Activated B cell treated with CpG ODN at 0.5 μM for 24 hours (primary cell): Measurements from ENCODE around the gene SLC8A1. TPM values are rescaled to one million over a fixed set of nuclear protein-coding genes. Genes with fewer than 3 reads are reported as not detected.

Experiments
- ATAC-seq: fragments of 200-7000 bp; cut with Tn5 transposase; one replicate; pipeline ENCODE4 v1.10.0; 2021; ENCODE audit warnings: low read depth, mild to moderate bottlenecking, moderate library complexity
- CTCF ChIA-PET: fragments of 350-600 bp; sonication (Branson Sonifier 250); formaldehyde crosslinking; loops from one replicate; lab custom pipeline; 2021; ENCODE audit warnings: antibody characterized with exemption; lab: Charles Lee
- POLR2A ChIA-PET: fragments of 350-600 bp; sonication (Branson Sonifier 250); formaldehyde crosslinking; loops from one replicate; lab custom pipeline; 2021; ENCODE audit warnings: antibody characterized with exemption; lab: Charles Lee
- DNase-seq: peaks from one replicate; pipeline ENCODE4 v3.0.0; 2022
- H3K27ac Mint-ChIP-seq: one replicate; pipeline ENCODE4 v1.8.0; 2020; ENCODE audit warnings: mixed read lengths
- H3K27me3 Mint-ChIP-seq: one replicate; pipeline ENCODE4 v1.8.0; 2021; ENCODE audit warnings: mixed read lengths
- H3K36me3 Mint-ChIP-seq: one replicate; pipeline ENCODE4 v1.8.0; 2021; ENCODE audit warnings: low read depth, mixed read lengths
- H3K4me1 Mint-ChIP-seq: one replicate; pipeline ENCODE4 v1.8.0; 2021; ENCODE audit warnings: mixed read lengths
- H3K4me3 Mint-ChIP-seq: one replicate; pipeline ENCODE4 v1.8.0; 2020; ENCODE audit warnings: mild to moderate bottlenecking, mixed read lengths
- H3K9me3 Mint-ChIP-seq: one replicate; pipeline ENCODE4 v1.8.0; 2020; ENCODE audit warnings: mixed read lengths
- intact Hi-C: fragments of 100-400 bp; cut with micrococcal nuclease; formaldehyde crosslinking; loops from one replicate; pipeline ENCODE4 v1.15.1; 2024
- total RNA-seq: library from RNA; stranded (reverse); gene quantifications from 2 replicates; pipeline ENCODE4 v1.2.3, GENCODE V29; 2022
- TF ChIP-seq, protein P1 (sequence below): fragments of 200-600 bp; IDR thresholded peaks from one replicate; pipeline ENCODE4 v1.8.0; 2022; ENCODE audit warnings: antibody characterized with exemption, mild to moderate bottlenecking

The SLC8A1 gene
- total RNA-seq, 1 donor from 2014 or later, result 0.04 TPM

- Mint-ChIP-seq H3K4me3 (no peak overlapping the region), H3K36me3 (no peaks in the 10 kb centered on the region), H3K9me3 (no peaks in the 10 kb centered on the region), H3K4me1 (no peaks in the 10 kb centered on the region), H3K27me3 (no peaks in the 10 kb centered on the region), H3K27ac (no peak overlapping the region)
- intact Hi-C loops, result no loop called here
- POLR2A ChIA-PET, result no interaction called here
- ATAC-seq, result no peak
- CTCF ChIA-PET, result no interaction called here
- TF ChIP-seq, protein P1, sequence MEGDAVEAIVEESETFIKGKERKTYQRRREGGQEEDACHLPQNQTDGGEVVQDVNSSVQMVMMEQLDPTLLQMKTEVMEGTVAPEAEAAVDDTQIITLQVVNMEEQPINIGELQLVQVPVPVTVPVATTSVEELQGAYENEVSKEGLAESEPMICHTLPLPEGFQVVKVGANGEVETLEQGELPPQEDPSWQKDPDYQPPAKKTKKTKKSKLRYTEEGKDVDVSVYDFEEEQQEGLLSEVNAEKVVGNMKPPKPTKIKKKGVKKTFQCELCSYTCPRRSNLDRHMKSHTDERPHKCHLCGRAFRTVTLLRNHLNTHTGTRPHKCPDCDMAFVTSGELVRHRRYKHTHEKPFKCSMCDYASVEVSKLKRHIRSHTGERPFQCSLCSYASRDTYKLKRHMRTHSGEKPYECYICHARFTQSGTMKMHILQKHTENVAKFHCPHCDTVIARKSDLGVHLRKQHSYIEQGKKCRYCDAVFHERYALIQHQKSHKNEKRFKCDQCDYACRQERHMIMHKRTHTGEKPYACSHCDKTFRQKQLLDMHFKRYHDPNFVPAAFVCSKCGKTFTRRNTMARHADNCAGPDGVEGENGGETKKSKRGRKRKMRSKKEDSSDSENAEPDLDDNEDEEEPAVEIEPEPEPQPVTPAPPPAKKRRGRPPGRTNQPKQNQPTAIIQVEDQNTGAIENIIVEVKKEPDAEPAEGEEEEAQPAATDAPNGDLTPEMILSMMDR, result no peak
- DNase-seq, result no peak
Measured at GRCh38 chr2:40471866-40472265, 20.0 kb upstream of the SLC8A1 start.

GRCh38 chr2:40470822-40471813 is 19.2 kb upstream of the SLC8A1 start:
- Mint-ChIP-seq H3K27ac (no peak overlapping the region), H3K9me3 (no peaks in the 10 kb centered on the region), H3K4me3 (no peak overlapping the region), H3K36me3 (no peaks in the 10 kb centered on the region), H3K4me1 (no peaks in the 10 kb centered on the region), H3K27me3 (no peaks in the 10 kb centered on the region)
- TF ChIP-seq, protein P1, result no peak
- intact Hi-C loops, result no loop called here
- DNase-seq, result no peak
- ChIA-PET POLR2A (no interaction called here), CTCF (no interaction called here)
- ATAC-seq, result no peak

- no peak for ATAC-seq
- DNase-seq, result no peak
- intact Hi-C loops, result no loop called here
- no peaks in the 10 kb centered on the region for H3K27me3 Mint-ChIP-seq
- TF ChIP-seq, protein P1, result no peak
- H3K4me3 Mint-ChIP-seq, result no peak overlapping the region
- ChIA-PET POLR2A (no interaction called here), CTCF (no interaction called here)
- no peaks in the 10 kb centered on the region for H3K9me3 Mint-ChIP-seq
- H3K4me1 Mint-ChIP-seq, result no peaks in the 10 kb centered on the region
- H3K36me3 Mint-ChIP-seq, result no peaks in the 10 kb centered on the region
- no peak overlapping the region for H3K27ac Mint-ChIP-seq
Measured at GRCh38 chr2:40466935-40467572, 15.2 kb upstream of the SLC8A1 start.

DNA sequence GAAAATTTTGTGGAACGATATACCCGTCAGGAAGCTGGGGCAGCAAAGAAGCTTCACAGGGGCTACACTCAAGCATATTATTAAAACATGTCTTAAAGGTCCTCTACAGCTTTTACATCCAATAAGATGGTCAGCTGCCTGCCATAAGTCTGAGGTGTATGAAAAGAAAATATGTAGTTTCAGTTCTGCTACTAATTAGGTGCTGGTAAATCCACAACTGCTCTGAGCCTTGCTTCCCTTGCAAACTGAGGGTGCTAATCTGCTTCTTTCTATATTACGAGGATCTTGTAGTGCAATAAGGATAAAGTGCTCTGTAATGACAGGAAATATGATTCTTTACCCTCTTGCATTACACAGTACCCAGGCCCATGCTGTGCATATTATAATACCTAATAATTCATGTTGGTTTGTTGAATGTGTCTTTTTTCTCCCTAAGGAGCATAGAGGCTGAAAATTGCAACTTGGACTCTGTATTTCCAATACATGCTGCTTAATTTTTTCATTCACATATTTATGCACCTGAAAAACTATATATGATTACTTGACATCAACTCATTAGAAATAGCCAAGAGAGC is 14.5 kb upstream of the SLC8A1 start:
- Mint-ChIP-seq H3K36me3 (no peaks in the 10 kb centered on the region), H3K27ac (no peak overlapping the region), H3K4me3 (no peak overlapping the region), H3K9me3 (no peaks in the 10 kb centered on the region), H3K4me1 (no peaks in the 10 kb centered on the region), H3K27me3 (no peaks in the 10 kb centered on the region)
- TF ChIP-seq, protein P1, result no peak
- no peak for DNase-seq
- CTCF ChIA-PET, result no interaction called here
- ATAC-seq, result no peak
- intact Hi-C loops, result no loop called here
- POLR2A ChIA-PET, result no interaction called here

DNA sequence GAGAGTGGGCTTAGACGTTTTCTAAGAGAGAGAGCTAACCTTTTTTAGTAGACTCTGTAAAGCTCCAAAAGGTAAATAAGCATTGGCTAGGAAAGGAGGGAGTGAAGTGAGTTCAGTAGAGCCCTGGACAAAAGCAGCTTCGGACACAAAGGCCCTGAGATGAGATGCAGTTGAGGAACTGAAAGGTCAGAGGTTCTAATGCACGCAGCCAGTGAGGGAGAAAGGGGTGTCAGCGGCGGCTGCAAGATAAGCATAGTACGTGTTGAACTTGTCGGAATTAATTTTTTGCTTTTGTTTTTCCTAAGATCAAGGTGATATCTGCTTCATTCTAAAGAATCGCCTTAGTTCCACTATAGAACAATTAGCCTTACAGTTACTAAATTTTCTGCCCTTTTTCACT is 11.2 kb upstream of the SLC8A1 start:
- Mint-ChIP-seq H3K4me1 (no peaks in the 10 kb centered on the region), H3K9me3 (no peaks in the 10 kb centered on the region), H3K4me3 (no peak overlapping the region), H3K27ac (no peak overlapping the region), H3K36me3 (no peaks in the 10 kb centered on the region), H3K27me3 (no peaks in the 10 kb centered on the region)
- DNase-seq (no peak), ATAC-seq (no peak)
- ChIA-PET POLR2A (no interaction called here), CTCF (no interaction called here)
- intact Hi-C loops, result no loop called here
- TF ChIP-seq, protein P1, result no peak
